ENCODE measurements around the gene KRT6A. TPM values are rescaled to one million over a fixed set of nuclear protein-coding genes. Genes with fewer than 3 reads are reported as not detected.

The KRT6A gene
- total and polyA plus RNA-seq, 2 donors (not counting 1 experiment from before 2014, with no cell fraction given): 41.1 TPM; not detected in 1

DNA sequence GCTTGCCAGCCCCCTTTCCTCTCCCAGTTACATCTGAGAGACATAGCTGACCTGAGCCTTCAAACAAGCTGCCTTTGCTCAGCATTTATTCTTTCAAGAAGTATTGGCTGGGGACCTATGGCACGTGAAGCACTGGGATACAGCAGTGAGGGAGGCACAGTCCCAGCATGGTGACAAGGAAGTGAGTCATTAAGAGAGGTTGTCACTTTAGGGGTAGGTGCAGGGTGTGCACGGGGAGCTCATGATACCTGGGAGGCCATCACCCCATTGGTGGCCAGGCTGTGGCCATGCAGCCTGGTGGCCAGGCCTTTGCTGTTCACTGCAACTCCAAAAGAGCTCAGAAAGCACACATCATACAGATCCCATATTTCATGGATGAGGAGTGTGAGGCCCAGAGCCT, 53.2 kb downstream of the KRT6A start:
- H4K20me1 ChIP-seq (ENCODE audit: control insufficient read depth, extremely low read depth, insufficient read depth, low read length): no peaks in the 10 kb centered on the region
- H3K27me3 ChIP-seq (ENCODE audit: control insufficient read depth, insufficient read depth, low read length): no peaks in the 10 kb centered on the region
- no peak overlapping the region for H3K27ac ChIP-seq (ENCODE audit: insufficient read depth, low read length)
- no peak overlapping the region for H3K4me2 ChIP-seq (ENCODE audit: extremely low read depth, insufficient read depth, low read length)
- H3K36me3 ChIP-seq (ENCODE audit: control insufficient read depth, insufficient read depth, low read length): no peaks in the 10 kb centered on the region
- TF ChIP-seq, protein P1, sequence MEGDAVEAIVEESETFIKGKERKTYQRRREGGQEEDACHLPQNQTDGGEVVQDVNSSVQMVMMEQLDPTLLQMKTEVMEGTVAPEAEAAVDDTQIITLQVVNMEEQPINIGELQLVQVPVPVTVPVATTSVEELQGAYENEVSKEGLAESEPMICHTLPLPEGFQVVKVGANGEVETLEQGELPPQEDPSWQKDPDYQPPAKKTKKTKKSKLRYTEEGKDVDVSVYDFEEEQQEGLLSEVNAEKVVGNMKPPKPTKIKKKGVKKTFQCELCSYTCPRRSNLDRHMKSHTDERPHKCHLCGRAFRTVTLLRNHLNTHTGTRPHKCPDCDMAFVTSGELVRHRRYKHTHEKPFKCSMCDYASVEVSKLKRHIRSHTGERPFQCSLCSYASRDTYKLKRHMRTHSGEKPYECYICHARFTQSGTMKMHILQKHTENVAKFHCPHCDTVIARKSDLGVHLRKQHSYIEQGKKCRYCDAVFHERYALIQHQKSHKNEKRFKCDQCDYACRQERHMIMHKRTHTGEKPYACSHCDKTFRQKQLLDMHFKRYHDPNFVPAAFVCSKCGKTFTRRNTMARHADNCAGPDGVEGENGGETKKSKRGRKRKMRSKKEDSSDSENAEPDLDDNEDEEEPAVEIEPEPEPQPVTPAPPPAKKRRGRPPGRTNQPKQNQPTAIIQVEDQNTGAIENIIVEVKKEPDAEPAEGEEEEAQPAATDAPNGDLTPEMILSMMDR (conservative IDR thresholded peaks at IDR 0.05 in 1 of 2, IDR thresholded peaks at IDR 0.05 in 1 of 2; ENCODE audit: low read depth in 1 of 2, low read length in 2 of 2): no peak
- TF ChIP-seq EZH2 (IDR thresholded peaks at IDR 0.05; ENCODE audit: low read length, missing control alignments): no peak
- H3K4me1 ChIP-seq (ENCODE audit: control insufficient read depth, extremely low read depth, insufficient read depth, low read length): no peaks in the 10 kb centered on the region
- H3K4me3 ChIP-seq (replicated peaks in 1 of 4; ENCODE audit: control extremely low read depth in 1 of 4, insufficient read depth in 1 of 4, low read depth in 3 of 4, low read length in 4 of 4): no peak overlapping the region
- no peak for DNase-seq (ENCODE audit: low read depth in 2 of 2)
- no peaks in the 10 kb centered on the region for H3K9me3 ChIP-seq (ENCODE audit: control insufficient read depth, insufficient read depth, low read depth, low read length)
- no peaks in the 10 kb centered on the region for H3K79me2 ChIP-seq (ENCODE audit: control insufficient read depth, insufficient read depth, low read length)
- H2AFZ ChIP-seq (ENCODE audit: low read length): no peak overlapping the region
- no peak overlapping the region for H3K9ac ChIP-seq (ENCODE audit: insufficient read depth, low read length)

DNA sequence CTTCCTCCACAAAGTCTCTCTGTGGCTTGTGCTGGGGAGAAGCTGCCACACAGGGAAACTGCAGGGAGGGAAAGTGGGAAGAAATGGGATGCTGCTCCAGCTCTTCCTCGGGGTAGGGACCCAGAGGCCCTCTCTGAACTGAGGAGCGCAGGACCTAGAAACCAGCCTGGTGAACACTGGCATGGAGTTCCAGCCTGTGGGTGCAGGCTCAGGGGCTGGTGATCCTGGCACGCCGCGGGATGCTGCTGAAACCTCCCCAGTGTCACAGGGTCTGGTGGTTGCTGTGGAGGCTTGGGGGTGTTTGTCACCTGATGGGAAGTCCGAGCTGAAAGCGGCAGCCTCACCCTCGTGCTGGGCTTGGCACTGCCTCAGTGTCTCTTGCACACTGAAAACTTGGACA, 53.6 kb downstream of the KRT6A start:
- Histone ChIP-seq H3K4me2 (ENCODE audit: extremely low read depth, insufficient read depth, low read length) (no peak overlapping the region), H3K36me3 (ENCODE audit: control insufficient read depth, insufficient read depth, low read length) (no peaks in the 10 kb centered on the region), H3K4me3 (replicated peaks in 1 of 4; ENCODE audit: control extremely low read depth in 1 of 4, insufficient read depth in 1 of 4, low read depth in 3 of 4, low read length in 4 of 4) (no peak overlapping the region), H2AFZ (ENCODE audit: low read length) (no peak overlapping the region), H3K4me1 (ENCODE audit: control insufficient read depth, extremely low read depth, insufficient read depth, low read length) (no peaks in the 10 kb centered on the region), H3K9ac (ENCODE audit: insufficient read depth, low read length) (no peak overlapping the region), H3K9me3 (ENCODE audit: control insufficient read depth, insufficient read depth, low read depth, low read length) (no peaks in the 10 kb centered on the region), H3K27ac (ENCODE audit: insufficient read depth, low read length) (no peak overlapping the region), H3K79me2 (ENCODE audit: control insufficient read depth, insufficient read depth, low read length) (no peaks in the 10 kb centered on the region), H4K20me1 (ENCODE audit: control insufficient read depth, extremely low read depth, insufficient read depth, low read length) (no peaks in the 10 kb centered on the region), H3K27me3 (ENCODE audit: control insufficient read depth, insufficient read depth, low read length) (no peaks in the 10 kb centered on the region)
- TF ChIP-seq EZH2 (IDR thresholded peaks at IDR 0.05; ENCODE audit: low read length, missing control alignments): no peak
- TF ChIP-seq, protein P1 (conservative IDR thresholded peaks at IDR 0.05 in 1 of 2, IDR thresholded peaks at IDR 0.05 in 1 of 2; ENCODE audit: low read depth in 1 of 2, low read length in 2 of 2): no peak
- DNase-seq (ENCODE audit: low read depth in 2 of 2): no peak

DNA sequence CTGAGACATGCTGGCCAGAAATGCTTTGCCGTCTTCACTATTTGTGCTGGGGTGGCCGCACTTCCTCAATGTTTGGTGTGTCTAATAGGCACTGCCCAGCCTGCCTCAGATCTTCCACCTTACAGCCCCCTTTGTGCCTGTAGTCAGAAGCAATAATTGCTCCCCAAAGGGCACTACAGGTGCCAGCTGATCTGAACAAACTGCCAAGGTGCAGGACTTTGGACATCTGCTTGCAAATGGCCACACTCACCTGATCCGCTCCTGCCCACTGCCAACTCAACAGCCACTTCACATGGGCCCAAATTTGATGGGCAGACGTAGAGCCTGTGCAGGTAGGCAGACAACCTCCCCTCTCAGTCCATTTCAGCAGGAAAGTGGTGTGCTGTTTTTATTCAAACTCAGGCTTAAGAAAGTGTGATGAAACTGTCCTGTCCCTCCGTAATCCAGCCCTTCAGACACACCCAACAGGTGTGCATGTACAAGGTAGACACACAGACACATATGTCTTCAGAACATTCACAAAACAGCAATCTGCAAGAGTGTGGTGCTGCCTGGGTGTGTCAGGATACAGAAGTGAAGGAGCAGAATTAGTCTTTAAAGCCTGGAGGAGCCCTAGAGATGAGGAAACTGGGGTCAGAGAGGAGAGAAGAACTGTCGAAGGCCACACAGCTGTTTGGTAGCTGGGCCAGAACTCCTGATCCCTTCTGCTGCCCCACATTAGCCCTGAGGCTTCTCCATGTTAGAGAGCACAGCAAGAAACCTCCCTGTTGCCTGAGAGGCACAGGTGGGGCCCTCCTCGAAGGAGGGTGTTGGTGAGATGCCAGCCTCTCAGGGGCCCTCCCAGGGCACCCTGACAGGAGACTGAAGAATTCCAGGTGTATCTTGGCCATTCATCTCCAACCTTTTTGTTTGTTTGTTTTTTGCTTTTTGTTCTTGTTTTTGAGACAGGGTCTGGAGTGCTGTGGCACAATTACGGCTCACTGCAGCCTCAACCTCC, 54.5 kb downstream of the KRT6A start:
- no peaks in the 10 kb centered on the region for H3K4me1 ChIP-seq (ENCODE audit: control insufficient read depth, extremely low read depth, insufficient read depth, low read length)
- no peaks in the 10 kb centered on the region for H4K20me1 ChIP-seq (ENCODE audit: control insufficient read depth, extremely low read depth, insufficient read depth, low read length)
- no peaks in the 10 kb centered on the region for H3K27me3 ChIP-seq (ENCODE audit: control insufficient read depth, insufficient read depth, low read length)
- DNase-seq (ENCODE audit: low read depth in 2 of 2): no peak
- no peak overlapping the region for H3K4me2 ChIP-seq (ENCODE audit: extremely low read depth, insufficient read depth, low read length)
- H3K36me3 ChIP-seq (ENCODE audit: control insufficient read depth, insufficient read depth, low read length): no peaks in the 10 kb centered on the region
- TF ChIP-seq, protein P1 (conservative IDR thresholded peaks at IDR 0.05 in 1 of 2, IDR thresholded peaks at IDR 0.05 in 1 of 2; ENCODE audit: low read depth in 1 of 2, low read length in 2 of 2): no peak
- no peak for TF ChIP-seq EZH2 (IDR thresholded peaks at IDR 0.05; ENCODE audit: low read length, missing control alignments)
- no peak overlapping the region for H3K27ac ChIP-seq (ENCODE audit: insufficient read depth, low read length)
- H3K9ac ChIP-seq (ENCODE audit: insufficient read depth, low read length): no peak overlapping the region
- H3K4me3 ChIP-seq (replicated peaks in 1 of 4; ENCODE audit: control extremely low read depth in 1 of 4, insufficient read depth in 1 of 4, low read depth in 3 of 4, low read length in 4 of 4): no peak overlapping the region
- no peaks in the 10 kb centered on the region for H3K79me2 ChIP-seq (ENCODE audit: control insufficient read depth, insufficient read depth, low read length)
- H2AFZ ChIP-seq (ENCODE audit: low read length): no peak overlapping the region
- no peaks in the 10 kb centered on the region for H3K9me3 ChIP-seq (ENCODE audit: control insufficient read depth, insufficient read depth, low read depth, low read length)
